Pulmonary artery endothelial cell (primary cell): ENCODE data around the gene PRKCA. TPM values are rescaled to one million over a fixed set of nuclear protein-coding genes. Genes with fewer than 3 reads are reported as not detected.

Experiments used
- DNase-seq: peaks from one replicate; pipeline ENCODE4 v3.0.0-alpha.2; 2011; ENCODE audit warnings: low read depth, low spot score
- total RNA-seq: library from RNA; depleted of rRNA; stranded (reverse); fragments of >200 nt; gene quantifications from 2 replicates; pipeline ENCODE4 v1.2.3, GENCODE V29; 2014

The PRKCA gene
- total RNA-seq, 1 donor from 2014 or later = 10.8 TPM

DNA sequence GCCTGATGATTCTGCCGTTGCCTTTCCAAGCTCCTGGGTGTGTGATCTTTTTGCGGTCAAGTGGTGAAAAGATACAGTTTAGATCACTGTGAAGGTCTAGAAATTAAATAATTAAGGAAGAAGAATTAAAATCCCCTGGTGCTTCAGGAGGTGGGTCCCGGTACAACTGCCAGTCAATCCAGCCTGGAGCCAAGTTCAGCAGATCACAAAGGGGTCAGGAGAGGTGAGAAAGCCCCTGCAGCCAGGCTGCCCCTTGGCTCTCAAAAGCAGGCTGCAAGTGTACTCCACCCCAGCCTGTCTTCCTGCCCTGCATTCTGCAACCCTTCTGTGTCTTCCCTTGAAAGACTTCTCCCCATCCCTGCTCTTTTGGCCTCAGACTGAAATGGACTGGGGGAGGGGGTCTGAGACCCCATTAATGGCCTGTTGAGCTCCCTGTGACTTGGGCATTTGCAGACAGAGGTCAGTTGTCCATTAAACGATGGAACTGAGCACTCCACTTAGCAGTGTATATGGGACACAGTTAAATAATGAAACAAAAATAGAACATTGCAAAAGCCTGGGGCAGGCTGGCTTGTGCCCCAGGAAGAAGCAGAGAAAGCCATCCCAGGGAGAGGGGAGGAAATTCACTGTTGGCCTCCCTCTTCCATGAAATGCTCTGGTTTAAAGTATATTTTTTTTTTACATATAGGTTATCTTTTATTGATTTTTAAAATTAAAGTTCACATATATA, 547.6 kb downstream of the PRKCA start:
- DNase-seq = no peak

DNA sequence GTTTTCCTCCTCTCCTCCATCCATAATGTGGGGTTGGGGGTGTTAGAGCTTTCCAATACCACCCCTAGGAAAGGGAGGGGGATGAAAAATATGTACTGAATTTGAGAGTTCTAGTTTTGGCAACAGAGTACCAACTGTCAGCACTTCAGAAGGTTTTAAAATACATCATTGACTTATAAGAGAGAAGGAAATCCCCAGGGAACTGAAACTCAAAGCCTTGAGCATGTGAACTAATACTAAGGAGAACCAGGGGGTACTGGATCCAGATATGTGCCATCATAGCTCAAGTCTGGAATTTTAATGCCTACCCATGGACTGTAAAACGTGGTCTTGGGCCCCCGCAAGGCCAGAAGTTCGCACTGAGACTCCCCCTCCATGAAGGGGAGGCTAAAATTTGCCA, 548.3 kb downstream of the PRKCA start:
- no peak for DNase-seq

DNA sequence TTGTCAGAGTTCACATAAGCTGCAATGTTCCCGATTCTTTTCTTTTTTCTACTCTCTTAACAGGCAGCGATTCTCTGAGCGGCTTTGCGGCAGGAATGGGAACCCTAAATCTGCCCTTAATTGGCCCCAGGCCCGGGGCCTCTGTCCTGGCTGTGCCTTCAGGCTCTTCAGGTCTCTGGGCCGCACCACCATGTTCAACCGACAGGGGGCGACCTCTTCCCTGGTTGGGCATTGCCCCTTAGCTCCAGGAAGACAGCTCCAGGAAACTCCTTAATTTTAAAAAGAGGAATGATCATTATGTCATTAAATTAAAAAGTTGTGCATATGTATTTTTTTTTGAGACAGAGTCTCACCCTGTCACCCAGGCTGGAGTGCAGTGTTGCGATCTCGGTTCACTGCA, 552.8 kb downstream of the PRKCA start:
- DNase-seq = no peak

DNA sequence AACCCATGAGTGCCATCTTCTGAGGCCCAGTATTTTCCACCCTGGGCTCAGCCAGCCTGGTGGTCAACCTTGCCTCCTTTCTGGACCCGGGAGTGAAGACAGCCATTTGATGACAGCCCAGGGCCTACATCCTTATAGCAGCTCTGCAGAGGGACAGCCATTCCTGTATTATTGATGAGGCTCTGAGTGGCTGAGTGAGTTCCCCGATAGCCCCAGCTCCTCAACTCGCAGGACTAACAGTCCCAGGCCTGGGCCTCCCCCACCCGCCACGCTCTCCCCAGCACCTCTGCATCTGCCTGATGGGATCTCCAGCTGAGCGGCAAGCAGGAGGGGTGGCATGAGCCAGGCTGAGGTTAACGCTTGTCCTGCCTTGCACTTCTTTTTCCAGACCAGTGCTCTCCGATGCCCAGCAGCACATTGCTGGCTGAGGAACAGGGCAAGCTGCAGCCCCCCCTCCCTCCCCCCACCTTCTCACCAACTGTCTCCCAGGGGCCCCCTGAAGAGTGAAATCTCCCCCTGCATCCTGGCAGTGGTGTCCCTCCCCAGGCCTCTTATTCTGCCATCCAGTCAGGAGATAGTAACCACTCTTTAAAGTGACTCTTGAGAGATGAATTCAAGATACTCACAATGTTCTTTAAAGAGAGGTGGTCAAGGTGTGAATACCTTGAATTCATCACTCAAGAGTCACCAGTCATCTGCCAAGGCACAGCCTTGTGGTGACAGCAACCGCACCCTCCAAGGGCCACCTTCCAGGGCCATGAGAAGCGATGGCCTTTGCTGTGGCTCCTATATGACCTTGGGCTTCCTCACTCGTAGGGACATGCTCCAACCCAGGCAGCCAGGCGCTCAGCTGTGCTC, 556.0 kb downstream of the PRKCA start:
- no peak for DNase-seq

DNA sequence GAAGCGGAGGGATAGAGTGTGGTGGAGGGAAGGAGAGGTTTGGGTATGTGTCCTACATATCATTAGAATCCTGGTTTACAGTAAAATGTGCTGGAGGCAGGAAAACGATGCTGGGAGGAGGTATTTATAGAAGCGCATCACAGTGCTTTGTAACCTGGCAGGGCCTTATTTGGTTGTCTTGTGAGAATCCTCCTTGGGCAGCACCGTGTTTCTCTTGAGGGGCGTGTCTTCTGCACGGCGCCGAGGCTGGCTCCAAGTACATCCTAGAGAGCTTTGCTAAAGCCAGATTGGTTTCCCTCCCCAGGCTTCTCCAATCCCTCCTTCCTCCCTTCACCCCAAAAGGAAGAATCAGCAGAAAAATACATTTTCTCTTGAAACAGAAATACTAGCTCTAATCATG, 556.9 kb downstream of the PRKCA start:
- no peak for DNase-seq

GRCh38 chr17:66860204-66860603, 557.8 kb downstream of the PRKCA start:
- DNase-seq = no peak

Other genes with a start within 250 kb of the PRKCA start
- gene CEP112, start 110.5 kb upstream of the PRKCA start, total RNA-seq = 7.2 and 8.0 TPM in 2 replicates
- gene APOH, start 73.2 kb upstream of the PRKCA start, total RNA-seq = not detected in 2 replicates